ENCODE measurements around the gene MORC1.

DNA sequence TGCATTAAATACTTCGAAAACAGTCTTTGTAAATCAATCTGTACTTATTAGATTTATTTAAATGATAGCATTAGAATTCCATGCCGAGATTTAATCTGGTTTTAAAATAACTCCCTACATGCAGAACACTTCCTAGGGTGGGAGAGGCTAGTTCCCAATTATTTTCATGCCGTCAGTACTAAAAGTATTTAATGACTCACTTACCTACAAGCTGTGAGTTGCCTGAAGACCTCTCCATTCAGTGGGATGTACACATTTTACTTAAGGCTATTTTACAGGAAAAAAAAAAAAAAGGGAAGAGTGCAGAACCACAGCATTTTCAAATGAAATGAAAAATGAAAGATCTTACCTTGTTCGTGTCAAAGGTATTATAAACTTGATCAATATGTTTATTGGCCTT, 164.7 kb downstream of the MORC1 start:
- TF ChIP-seq, protein P1, sequence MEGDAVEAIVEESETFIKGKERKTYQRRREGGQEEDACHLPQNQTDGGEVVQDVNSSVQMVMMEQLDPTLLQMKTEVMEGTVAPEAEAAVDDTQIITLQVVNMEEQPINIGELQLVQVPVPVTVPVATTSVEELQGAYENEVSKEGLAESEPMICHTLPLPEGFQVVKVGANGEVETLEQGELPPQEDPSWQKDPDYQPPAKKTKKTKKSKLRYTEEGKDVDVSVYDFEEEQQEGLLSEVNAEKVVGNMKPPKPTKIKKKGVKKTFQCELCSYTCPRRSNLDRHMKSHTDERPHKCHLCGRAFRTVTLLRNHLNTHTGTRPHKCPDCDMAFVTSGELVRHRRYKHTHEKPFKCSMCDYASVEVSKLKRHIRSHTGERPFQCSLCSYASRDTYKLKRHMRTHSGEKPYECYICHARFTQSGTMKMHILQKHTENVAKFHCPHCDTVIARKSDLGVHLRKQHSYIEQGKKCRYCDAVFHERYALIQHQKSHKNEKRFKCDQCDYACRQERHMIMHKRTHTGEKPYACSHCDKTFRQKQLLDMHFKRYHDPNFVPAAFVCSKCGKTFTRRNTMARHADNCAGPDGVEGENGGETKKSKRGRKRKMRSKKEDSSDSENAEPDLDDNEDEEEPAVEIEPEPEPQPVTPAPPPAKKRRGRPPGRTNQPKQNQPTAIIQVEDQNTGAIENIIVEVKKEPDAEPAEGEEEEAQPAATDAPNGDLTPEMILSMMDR (IDR thresholded peaks at IDR 0.05): no peak
- TF ChIP-seq EP300 (IDR thresholded peaks at IDR 0.05) (no peak), POLR2A (IDR thresholded peaks at IDR 0.05; ENCODE audit: low read depth) (no peak), POLR2AphosphoS5 (IDR thresholded peaks at IDR 0.05) (no peak)
